A673 (cell line): ENCODE results near the gene FRS3.

Source experiments
- CTCF ChIP-seq: fragments of 300-800, 200-600 bp; sonication (generic); conservative IDR thresholded peaks from 2 replicates; pipeline ENCODE4 v1.5.1; 2017; ENCODE audit warnings: low read depth, mild to moderate bottlenecking, antibody characterized with exemption, low read length, moderate library complexity, mixed read lengths
- EZH2 ChIP-seq: fragments of 200-600 bp; sonication (generic); IDR thresholded peaks from 2 replicates; pipeline ENCODE4 v1.6.1; 2017; ENCODE audit warnings: borderline replicate concordance, low read depth, mild to moderate bottlenecking, mixed read lengths, antibody characterized with exemption, low read length; ENCODE audit not compliant: poor library complexity, severe bottlenecking

- TF ChIP-seq CTCF (no peak), EZH2 (no peak)
These were observed 21.1 kb downstream of the FRS3 start for GRCh38 chr6:41758641-41759035.
